ENCODE results near the gene AGBL3. TPM values are rescaled to one million over a fixed set of nuclear protein-coding genes. Genes with fewer than 3 reads are reported as not detected.
A peak's percentile ranks its signal among the peaks of the same experiment; 100 is the strongest.

Gene AGBL3
- total RNA-seq, result 3.9 TPM

DNA sequence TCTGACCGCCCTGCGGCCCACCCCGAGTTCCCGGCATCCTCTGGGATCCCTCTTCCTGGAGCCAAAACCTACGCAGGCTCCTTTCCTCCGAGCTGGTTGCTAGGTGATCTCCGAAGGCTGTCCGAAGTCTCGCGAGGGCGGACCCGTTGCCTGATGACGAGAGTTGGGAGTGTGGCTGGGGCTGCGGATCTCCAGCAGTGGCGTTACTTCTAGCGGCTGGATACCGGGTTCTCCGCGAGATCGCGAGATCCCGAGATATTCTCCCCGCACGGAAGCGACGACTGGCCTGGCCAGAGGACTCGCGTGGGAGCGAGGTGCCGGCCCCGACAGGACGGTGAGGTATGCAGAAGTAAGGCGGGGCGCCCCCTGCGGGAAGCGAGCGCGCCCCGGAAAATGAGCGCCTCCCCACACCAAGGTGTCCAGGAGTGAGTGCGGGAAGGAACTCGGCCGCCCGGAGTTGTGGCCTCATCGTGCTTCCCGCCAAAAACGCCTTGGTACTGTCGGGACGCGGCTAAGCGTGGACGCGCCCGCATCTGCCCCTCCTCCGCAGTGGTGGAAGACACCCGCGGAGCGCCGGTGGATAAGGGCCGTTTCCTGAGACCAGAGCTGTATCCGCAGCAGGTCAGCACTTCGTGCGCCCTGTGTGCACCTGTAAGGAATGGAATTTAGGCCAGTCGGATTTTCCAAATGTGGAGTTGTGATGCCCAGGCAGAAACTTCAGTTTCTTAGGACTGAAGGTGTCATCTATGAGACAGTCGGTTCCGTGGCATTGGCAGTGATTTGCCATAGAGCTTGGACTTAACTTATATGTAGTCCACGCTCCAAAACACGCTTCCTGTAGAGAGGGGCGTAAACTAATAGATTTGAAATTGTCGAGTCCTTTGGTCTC, at the start of gene AGBL3:
TSS of gene AGBL3 (plus strand) at position 146 of the 889 bp plus-strand sequence. CDS start 1,426 bp downstream, outside the sequence.
- peak; percentile 95 for DNase-seq (ENCODE audit: low spot score)

DNA sequence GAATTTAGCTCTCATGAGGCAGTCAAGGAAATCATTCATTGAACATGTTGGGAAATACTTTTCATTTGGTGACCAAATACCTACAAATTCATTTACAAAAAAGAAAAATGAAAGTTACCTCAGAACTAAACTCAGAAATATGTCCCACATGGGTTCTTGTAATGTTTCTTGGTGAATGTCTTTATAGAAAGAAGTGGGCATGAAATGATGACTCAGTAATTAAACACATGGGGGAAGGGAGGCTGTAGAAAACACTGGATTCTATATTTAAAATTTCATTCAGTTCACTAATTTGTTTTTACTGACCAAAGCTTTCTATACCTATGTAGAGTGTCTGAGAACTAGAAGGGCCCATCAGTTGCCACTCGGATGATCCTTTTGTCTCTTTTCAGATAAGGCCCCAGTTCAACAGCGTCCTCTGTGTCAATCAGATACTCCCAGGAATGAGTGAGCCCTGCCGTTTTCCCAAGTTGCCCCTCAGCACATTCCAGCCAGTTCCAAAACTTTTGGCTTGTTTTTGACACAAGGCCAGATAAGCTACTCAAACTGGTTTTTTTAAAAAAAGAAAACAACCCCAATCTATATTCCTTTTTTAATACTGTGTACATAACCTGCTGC, 49.3 kb upstream of the AGBL3 start:
- no peak for DNase-seq (ENCODE audit: low spot score)

- DNase-seq (ENCODE audit: low spot score), result no peak
These were observed 48.2 kb upstream of the AGBL3 start for GRCh38 chr7:134938141-134938540.

DNA sequence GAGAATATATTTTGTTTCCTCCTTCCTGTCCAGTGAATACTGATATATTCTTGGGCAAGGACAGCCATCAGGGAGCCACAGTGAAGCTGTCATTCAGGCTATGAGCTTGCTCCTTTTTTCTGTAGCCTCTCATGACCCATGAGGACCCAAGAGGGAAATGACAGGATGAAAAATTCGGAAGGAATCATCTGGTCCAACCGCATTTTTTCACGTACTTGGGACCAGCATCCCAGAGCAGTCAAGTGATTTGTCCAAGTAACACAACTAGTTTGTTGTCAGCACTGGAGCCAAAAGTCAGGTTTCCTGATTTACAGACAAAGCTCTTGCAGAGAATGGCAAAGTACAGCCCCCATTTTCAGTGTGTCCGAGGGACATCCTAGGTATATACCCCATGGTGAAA, 47.2 kb upstream of the AGBL3 start:
- no peak for DNase-seq (ENCODE audit: low spot score)

- no peak for DNase-seq (ENCODE audit: low spot score)
These were observed 45.6 kb upstream of the AGBL3 start for GRCh38 chr7:134940729-134941128.

DNA sequence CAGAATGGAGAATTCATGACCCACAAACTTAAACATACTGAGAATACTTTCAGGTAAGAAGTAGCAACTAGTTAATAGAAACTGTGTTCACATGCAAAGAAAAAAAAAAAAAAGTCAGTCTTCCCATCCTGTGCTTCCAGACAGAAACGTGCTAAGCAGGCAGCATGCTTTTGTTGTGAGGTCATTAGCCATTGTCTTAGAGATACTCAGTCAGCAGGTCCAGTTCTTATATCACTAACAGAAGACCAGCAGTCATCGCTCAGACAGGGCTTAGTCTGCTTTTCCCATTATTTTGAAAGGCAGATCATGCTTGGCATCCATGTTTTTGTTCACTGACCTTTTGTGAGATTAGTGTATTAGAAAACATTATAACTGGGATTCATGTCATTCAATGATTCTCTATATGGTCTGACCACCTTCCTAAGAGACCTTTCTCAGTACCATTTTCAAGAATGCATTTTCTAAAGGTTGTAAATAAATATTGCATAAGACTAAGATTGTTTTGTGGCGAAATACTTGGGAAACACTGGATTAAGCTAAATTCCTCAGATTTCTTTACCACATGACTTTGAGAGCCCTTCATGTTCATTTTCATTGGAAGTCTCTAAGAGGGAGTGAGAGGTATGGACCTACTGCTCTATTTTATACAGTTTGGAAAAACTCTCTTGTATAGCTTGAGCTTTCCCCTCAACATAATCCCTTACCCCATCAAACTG, 45.0 kb upstream of the AGBL3 start:
- no peak for DNase-seq (ENCODE audit: low spot score)

- DNase-seq (ENCODE audit: low spot score), result no peak
These were observed 44.4 kb upstream of the AGBL3 start for GRCh38 chr7:134941952-134942351.

- DNase-seq (ENCODE audit: low spot score), result no peak
These were observed 43.4 kb upstream of the AGBL3 start for GRCh38 chr7:134942690-134943466.

DNA sequence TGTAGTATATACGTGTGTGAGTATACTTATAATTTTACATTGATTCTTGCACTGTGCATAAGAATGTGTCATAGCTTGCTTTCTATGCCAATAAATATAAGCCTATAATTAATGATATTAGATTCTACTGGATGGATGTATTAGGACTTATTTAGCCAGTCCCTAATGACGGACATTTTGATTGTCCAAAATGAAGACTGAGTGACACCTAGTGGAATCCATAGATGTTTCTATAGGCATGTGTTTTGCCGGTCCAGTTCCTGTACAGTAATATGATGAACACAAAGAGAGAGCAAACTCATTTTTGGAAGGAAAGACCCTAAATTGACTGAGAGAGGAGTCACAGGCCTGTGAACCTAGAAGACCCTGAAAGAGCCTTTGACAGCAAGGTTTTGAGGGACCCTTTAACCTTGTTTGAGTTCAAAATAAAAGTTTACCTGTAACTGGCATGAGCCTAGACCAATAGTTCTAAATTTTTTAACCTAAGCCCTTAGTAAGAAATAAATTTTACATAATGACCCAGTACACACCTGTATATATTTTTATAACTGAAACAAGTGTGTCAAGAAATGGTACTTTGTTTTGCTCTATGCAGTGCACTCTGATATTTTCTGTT, 42.4 kb upstream of the AGBL3 start:
- no peak for DNase-seq (ENCODE audit: low spot score)

GRCh38 chr7:134945691-134946090, 40.6 kb upstream of the AGBL3 start:
- DNase-seq (ENCODE audit: low spot score), result no peak

GRCh38 chr7:134946260-134946659, 40.0 kb upstream of the AGBL3 start:
- DNase-seq (ENCODE audit: low spot score), result no peak

DNA sequence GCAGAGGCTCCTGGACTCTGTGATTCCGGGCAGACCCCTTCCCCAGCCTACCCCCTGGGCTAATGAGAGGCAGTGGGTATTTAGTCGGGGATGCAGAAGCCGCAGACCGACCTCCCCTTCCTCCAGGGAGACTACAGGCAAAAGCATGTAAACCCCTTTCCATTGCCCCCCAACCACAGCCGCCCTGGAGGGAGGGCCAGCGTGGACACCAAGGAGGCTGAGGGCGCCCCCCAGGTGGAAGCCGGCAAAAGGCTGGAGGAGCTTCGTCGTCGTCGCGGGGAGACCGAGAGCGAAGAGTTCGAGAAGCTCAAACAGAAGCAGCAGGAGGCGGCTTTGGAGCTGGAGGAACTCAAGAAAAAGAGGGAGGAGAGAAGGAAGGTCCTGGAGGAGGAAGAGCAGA, 39.0 kb upstream of the AGBL3 start:
- DNase-seq (ENCODE audit: low spot score), result no peak

GRCh38 chr7:134947831-134948230, 38.5 kb upstream of the AGBL3 start:
- no peak for DNase-seq (ENCODE audit: low spot score)

GRCh38 chr7:134948246-134948645, 38.1 kb upstream of the AGBL3 start:
- no peak for DNase-seq (ENCODE audit: low spot score)

DNA sequence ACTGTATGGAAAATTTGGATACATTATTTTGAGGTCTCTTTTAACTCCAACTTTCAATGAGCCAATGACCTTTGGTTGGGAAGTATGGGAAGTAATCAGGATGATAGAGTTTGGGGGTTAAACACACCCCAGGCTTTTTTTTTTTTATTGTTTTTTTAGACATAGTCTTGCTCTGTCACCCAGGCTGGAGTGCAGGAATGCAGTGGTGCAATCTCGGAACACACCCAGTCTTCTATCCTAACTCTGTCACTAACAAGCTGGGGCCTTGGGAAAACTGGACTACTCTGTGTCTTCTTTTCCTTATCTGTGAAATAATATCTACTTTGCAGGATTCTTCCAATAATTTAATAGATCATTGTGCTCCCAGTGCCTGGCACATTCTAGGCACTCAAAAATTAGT, 37.6 kb upstream of the AGBL3 start:
- no peak for DNase-seq (ENCODE audit: low spot score)

DNA sequence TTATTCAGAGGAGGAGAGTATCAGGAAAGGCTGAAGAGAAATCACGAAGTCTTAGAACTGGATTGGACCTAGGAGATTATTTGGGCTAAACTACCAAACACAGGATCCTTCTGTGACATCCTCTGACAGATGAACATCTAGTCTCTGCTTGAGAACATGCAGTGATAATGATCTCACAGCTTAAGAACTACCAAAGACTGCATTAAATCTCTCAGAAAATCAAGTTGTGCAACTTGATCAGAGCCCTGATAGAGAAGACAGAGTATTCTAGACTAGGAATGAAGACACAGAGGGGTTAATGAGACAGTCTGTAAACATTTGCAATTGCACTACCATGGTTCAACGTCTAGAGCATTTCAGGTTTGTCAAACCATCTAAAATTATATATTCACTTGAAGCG, 37.1 kb upstream of the AGBL3 start:
- DNase-seq (ENCODE audit: low spot score), result no peak

DNA sequence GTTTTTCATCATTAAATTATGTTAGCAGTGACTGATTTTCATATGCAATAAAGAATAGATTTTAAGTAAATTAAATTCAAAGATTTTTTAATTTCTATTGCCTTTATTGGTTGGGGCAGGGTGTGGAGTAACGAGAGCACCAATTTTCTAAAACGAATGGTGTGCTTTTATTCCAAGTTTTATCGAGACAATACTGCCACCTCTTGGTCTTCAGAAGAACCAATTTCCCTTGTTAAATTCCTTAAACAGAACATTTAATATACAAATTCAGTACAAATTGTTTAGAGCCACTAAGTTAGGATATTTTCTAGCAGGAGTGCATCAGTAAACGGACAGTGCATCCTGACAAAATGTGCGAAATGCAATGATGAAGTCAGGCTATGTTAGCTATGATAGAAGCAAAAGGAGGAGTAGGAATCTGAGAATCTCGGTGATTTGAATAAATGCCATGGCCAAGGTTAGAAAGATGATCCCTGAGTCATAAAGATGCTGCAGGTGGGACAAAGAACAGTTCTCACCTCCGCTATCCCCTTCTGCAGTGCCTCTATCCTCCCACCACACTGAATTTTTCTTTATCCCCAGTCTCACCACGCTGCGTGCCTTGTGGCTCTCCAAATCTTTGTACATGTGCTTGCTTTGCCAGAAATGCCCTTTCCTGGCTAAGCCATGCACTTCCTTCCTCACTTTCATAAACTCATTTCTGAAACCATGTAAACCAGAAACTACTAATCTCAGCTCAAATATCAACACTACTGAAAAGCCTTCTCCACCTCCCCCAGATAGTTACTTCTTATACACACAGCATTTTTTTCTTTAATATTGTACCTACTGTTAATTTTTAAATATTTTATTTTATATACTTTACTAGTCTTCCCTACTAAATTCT, 31.9 kb upstream of the AGBL3 start:
- DNase-seq (ENCODE audit: low spot score), result no peak

DNA sequence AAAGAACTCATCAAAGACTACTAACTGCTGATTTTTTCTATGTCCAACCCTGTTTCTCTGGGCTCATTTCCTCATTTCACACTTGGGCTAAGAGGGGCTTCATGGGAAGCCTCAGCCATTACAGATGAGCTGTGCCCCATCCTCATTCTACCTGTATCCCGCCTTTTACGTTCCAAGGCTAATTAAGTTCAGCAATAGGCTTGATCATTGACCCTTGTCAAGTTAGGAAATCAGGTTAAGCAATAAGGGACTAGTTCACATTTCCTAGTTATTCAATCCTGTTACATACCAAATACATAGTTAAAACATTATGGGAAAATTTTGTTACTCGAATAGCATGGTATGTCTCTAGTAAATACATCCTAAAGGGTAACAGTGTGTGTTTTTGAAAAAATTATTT, 29.3 kb upstream of the AGBL3 start:
- no peak for DNase-seq (ENCODE audit: low spot score)

DNA sequence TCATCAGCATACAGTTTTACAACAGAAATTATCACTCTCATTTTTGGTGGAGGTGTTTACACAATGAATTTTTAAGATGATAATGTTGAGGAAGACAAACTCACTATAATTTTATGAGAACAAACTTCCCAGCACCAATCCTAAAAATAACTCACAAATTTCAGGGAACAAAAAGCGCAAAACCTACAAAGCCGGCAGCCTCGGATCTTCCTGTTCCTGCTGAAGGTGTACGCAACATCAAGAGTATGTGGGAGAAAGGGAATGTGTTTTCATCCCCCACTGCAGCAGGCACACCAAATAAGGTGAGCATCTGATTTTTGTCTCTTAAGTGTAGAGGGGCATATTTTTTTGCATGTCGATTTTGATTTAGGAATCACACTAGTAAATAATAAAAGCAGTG, 26.5 kb upstream of the AGBL3 start:
- DNase-seq (ENCODE audit: low spot score), result no peak

- no peak for DNase-seq (ENCODE audit: low spot score)
These were observed 24.0 kb upstream of the AGBL3 start for GRCh38 chr7:134962270-134962780.

Measured in ureter (tissue), 1 donor.